HL-60 (cell line): Measurements from ENCODE around the gene GSTM3.

ENCODE experiments used
- DNase-seq, 2 experiments: peaks; one replicate each; pipeline ENCODE4 v3.0.0-alpha.2; 2010 to 2020; ENCODE audit warnings: low read depth in 1 of 2, low spot score in 1 of 2
- H3K27ac ChIP-seq: fragments of 250-450 bp; sonication (Bioruptor Pico); replicated peaks from 2 replicates; pipeline ENCODE4 v1.5.1; 2020; ENCODE audit warnings: mild to moderate bottlenecking, moderate library complexity
- H3K27me3 ChIP-seq: fragments of 250-450 bp; sonication (Bioruptor Pico); 2 replicates; pipeline ENCODE4 v1.5.1; 2021; ENCODE audit warnings: mild to moderate bottlenecking, moderate library complexity; ENCODE audit not compliant: insufficient read depth, poor library complexity, severe bottlenecking
- H3K4me3 ChIP-seq: replicated peaks from 2 replicates; pipeline ENCODE4 v1.5.1; 2011; ENCODE audit warnings: mild to moderate bottlenecking, control low read depth, low read length; ENCODE audit not compliant: insufficient read depth
- CTCF ChIP-seq: IDR thresholded peaks from one replicate; pipeline ENCODE4 v1.5.1; 2011; ENCODE audit warnings: low read length, control low read depth, inconsistent platforms; ENCODE audit not compliant: insufficient read depth
- GABPA ChIP-seq: IDR thresholded peaks from 2 replicates; pipeline ENCODE4 v1.6.1; 2012; ENCODE audit warnings: low read depth
- POLR2AphosphoS5 ChIP-seq: IDR thresholded peaks from 2 replicates; pipeline ENCODE4 v1.6.1; 2012; ENCODE audit warnings: low read depth
- SPI1 ChIP-seq: IDR thresholded peaks from 2 replicates; pipeline ENCODE4 v1.6.1; 2012; ENCODE audit warnings: low read depth, mild to moderate bottlenecking, borderline replicate concordance
- TF ChIP-seq, protein P1 (sequence below): IDR thresholded peaks from 2 replicates; pipeline ENCODE4 v1.6.1; 2012; ENCODE audit warnings: low read depth; ENCODE audit not compliant: insufficient replicate concordance

Gene GSTM3

DNA sequence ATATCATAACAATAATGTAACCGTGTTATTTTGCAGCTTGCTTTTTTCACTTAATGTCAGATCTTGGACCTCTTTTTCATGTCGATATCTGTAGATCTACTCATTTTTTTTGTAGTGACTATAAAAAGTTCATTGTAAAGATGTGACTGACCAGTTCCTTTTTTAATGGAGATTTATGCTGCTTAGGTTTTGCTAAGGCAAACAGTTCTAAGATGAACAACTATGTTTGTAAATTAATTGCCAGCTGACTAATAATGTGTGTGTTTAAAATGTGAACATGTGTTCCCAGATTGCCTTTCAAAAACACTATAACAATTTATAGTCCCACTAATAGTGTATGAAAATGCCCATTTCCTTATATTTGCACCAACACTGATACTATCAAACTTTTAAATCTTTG lies 41.0 kb upstream of the GSTM3 start:
- Histone ChIP-seq H3K4me3 (no peak overlapping the region), H3K27me3 (no peaks in the 10 kb centered on the region), H3K27ac (no peak overlapping the region)
- DNase-seq = no peak
- TF ChIP-seq CTCF (no peak), POLR2AphosphoS5 (no peak), GABPA (no peak), SPI1 (no peak)
- TF ChIP-seq, protein P1, sequence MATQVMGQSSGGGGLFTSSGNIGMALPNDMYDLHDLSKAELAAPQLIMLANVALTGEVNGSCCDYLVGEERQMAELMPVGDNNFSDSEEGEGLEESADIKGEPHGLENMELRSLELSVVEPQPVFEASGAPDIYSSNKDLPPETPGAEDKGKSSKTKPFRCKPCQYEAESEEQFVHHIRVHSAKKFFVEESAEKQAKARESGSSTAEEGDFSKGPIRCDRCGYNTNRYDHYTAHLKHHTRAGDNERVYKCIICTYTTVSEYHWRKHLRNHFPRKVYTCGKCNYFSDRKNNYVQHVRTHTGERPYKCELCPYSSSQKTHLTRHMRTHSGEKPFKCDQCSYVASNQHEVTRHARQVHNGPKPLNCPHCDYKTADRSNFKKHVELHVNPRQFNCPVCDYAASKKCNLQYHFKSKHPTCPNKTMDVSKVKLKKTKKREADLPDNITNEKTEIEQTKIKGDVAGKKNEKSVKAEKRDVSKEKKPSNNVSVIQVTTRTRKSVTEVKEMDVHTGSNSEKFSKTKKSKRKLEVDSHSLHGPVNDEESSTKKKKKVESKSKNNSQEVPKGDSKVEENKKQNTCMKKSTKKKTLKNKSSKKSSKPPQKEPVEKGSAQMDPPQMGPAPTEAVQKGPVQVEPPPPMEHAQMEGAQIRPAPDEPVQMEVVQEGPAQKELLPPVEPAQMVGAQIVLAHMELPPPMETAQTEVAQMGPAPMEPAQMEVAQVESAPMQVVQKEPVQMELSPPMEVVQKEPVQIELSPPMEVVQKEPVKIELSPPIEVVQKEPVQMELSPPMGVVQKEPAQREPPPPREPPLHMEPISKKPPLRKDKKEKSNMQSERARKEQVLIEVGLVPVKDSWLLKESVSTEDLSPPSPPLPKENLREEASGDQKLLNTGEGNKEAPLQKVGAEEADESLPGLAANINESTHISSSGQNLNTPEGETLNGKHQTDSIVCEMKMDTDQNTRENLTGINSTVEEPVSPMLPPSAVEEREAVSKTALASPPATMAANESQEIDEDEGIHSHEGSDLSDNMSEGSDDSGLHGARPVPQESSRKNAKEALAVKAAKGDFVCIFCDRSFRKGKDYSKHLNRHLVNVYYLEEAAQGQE = no peak

DNA sequence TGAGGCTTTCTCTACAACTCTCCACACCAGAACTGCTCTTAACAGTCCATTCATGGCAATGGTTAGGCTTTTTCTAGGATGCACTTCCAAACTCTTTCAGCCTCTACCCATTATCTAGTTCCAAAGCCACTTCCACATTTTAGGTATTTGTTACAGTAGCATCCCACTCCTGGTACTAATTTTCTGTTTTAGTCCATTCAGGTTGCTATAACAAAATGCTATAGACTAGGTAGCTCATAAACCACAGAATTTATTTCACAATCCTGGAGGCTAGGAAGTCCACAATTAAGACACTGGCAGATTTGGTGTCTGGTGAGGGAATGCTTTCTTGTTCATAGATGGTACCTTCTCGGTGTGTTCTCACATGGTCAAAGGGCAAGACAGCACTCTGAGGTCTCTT lies 40.1 kb upstream of the GSTM3 start:
- no peak overlapping the region for H3K27ac ChIP-seq
- DNase-seq = no peak

DNA sequence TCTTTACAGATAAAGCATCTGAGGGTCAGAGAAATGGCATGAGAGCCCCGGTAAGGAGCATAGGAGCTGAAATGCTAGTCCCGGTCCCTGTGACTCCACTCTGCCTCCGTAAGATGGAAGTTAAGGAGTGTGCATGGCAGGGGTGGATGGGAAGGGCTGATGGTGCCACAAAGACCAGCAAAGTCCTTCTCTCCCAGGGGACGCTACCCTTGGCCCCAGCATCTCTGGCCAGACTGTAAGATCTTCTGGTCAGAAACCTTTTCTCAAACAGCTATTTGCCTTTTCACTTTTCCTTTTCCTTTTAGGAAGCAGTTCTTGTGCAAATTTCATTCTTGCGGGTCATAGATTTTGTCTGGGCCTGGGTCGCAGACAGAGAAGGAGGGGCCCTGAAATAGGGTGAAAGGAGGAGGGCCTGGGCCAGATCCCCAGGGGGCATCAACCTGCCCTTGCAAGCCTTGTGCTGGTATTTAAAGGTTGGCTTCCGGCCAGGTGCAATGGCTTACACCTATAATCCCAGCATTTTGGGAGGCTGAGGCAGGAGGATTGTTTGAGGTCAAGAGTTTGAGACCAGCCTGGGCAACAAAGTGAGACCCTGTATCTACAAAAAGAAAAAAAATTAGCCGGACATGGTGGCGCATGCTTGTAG lies 37.3 kb upstream of the GSTM3 start:
- H3K4me3 ChIP-seq = no peak overlapping the region
- no peaks in the 10 kb centered on the region for H3K27me3 ChIP-seq
- TF ChIP-seq POLR2AphosphoS5 (no peak), CTCF (no peak), GABPA (no peak), SPI1 (no peak)
- TF ChIP-seq, protein P1 = no peak
- no peak overlapping the region for H3K27ac ChIP-seq
- DNase-seq = no peak

More for the DNA sequence above, 40.1 kb upstream of the GSTM3 start:
- peak; percentile 7; the same call in 1 of the 2 replicates for TF ChIP-seq SPI1
- TF ChIP-seq CTCF = no peak
- no peaks in the 10 kb centered on the region for H3K27me3 ChIP-seq
- H3K4me3 ChIP-seq = no peak overlapping the region

- DNase-seq = no peak
- Histone ChIP-seq H3K4me3 (no peak overlapping the region), H3K27ac (no peak overlapping the region; the same call in 1 of the 2 replicates), H3K27me3 (no peaks in the 10 kb centered on the region)
- TF ChIP-seq POLR2AphosphoS5 (no peak), GABPA (no peak), CTCF (no peak), SPI1 (no peak)
- TF ChIP-seq, protein P1 = no peak
Observed at GRCh38 chr1:109777436-109777835, 36.6 kb upstream of the GSTM3 start.
